GM18519 (cell line): Measurements from ENCODE around the gene TSPAN16.
"Not testable (repeated sequence)": the region's sequence is repeated elsewhere in the genome, so short reads cannot be mapped to it uniquely, and the experiment has no call there.

Experiments used
- ATAC-seq: cut with Tn5 transposase; IDR thresholded peaks from one replicate; pipeline ENCODE4 v1.9.1; 2021; ENCODE audit warnings: mild to moderate bottlenecking, moderate library complexity; ENCODE audit not compliant: unreplicated experiment, low FRiP score

Gene TSPAN16

GRCh38 chr19:11338569-11339253 lies 42.8 kb downstream of the TSPAN16 start:
- no peak for ATAC-seq

GRCh38 chr19:11339254-11340098 lies 43.5 kb downstream of the TSPAN16 start, which contains the start of gene RAB3D:
Gene RAB3D (minus strand): TSS chr19:11339657. CDS start chr19:11337399, 2,258 bp downstream.
- no peak for ATAC-seq

- ATAC-seq: not testable (repeated sequence)
Measured at GRCh38 chr19:11340099-11340467, 44.1 kb downstream of the TSPAN16 start.

GRCh38 chr19:11342429-11342828 lies 46.5 kb downstream of the TSPAN16 start:
- ATAC-seq: no peak

- no peak for ATAC-seq
Measured at GRCh38 chr19:11345122-11345803, 49.3 kb downstream of the TSPAN16 start.

GRCh38 chr19:11346104-11346940 lies 50.4 kb downstream of the TSPAN16 start, which contains the start of the genes CCDC159 and TMEM205:
Gene CCDC159 (plus strand): TSS chr19:11346519. CDS start chr19:11346607, 88 bp downstream.
Gene TMEM205 (minus strand): TSS chr19:11346268. CDS start chr19:11345619, 649 bp downstream.
- peak; percentile 81 for ATAC-seq

- no peak for ATAC-seq
Measured at GRCh38 chr19:11347546-11348039, 51.6 kb downstream of the TSPAN16 start.

- ATAC-seq: no peak
Measured at GRCh38 chr19:11349171-11349570, 53.2 kb downstream of the TSPAN16 start.

- ATAC-seq: not testable (repeated sequence)
Measured at GRCh38 chr19:11354102-11354501, 58.1 kb downstream of the TSPAN16 start.

GRCh38 chr19:11355160-11356073 lies 59.5 kb downstream of the TSPAN16 start, which contains the start of gene PLPPR2:
Gene PLPPR2 (plus strand): TSS chr19:11355432. CDS start chr19:11357674, 2,242 bp downstream.
- ATAC-seq: no peak

- ATAC-seq: no peak
Measured at GRCh38 chr19:11356074-11356397, 60.1 kb downstream of the TSPAN16 start.

- no peak for ATAC-seq
Measured at GRCh38 chr19:11356676-11357550, 61.0 kb downstream of the TSPAN16 start.

GRCh38 chr19:11359421-11359820 lies 63.5 kb downstream of the TSPAN16 start:
- no peak for ATAC-seq

GRCh38 chr19:11361037-11361770 lies 65.2 kb downstream of the TSPAN16 start:
- no peak for ATAC-seq

GRCh38 chr19:11361771-11362731 lies 66.1 kb downstream of the TSPAN16 start:
- no peak for ATAC-seq

- no peak for ATAC-seq
Measured at GRCh38 chr19:11363881-11364280, 67.9 kb downstream of the TSPAN16 start.
